Suprapubic skin (tissue), 4 donors: ENCODE results near the gene RFK. TPM values are rescaled to one million over a fixed set of nuclear protein-coding genes. Genes with fewer than 3 reads are reported as not detected.

Experiments
- DNase-seq, 2 donors: peaks; one replicate each; pipeline ENCODE4 v3.0.0-alpha.2; 2019; ENCODE audit warnings: low spot score in 2 of 2
- H3K27ac ChIP-seq: fragments of 200-600 bp; sonication (generic); one replicate; pipeline ENCODE4 v1.5.1; 2019
- H3K27me3 ChIP-seq: fragments of 200-600 bp; sonication (generic); one replicate; pipeline ENCODE4 v1.5.1; 2019
- H3K36me3 ChIP-seq: fragments of 200-600 bp; sonication (generic); one replicate; pipeline ENCODE4 v1.5.1; 2019
- H3K4me1 ChIP-seq: fragments of 200-600 bp; sonication (generic); one replicate; pipeline ENCODE4 v1.5.1; 2019
- H3K4me3 ChIP-seq: fragments of 200-600 bp; sonication (generic); one replicate; pipeline ENCODE4 v1.5.1; 2019; ENCODE audit warnings: mild to moderate bottlenecking
- H3K9me3 ChIP-seq: fragments of 200-600 bp; sonication (generic); one replicate; pipeline ENCODE4 v1.5.1; 2019
- CTCF ChIP-seq, 2 donors: fragments of 200-600 bp in 1 of 2; fragments of 450-650 bp in 1 of 2; sonication (generic) in 1 of 2; IDR thresholded peaks; one replicate each; pipeline ENCODE4 v1.5.1; 2016 to 2019; ENCODE audit warnings: antibody characterized with exemption in 2 of 2, mild to moderate bottlenecking in 1 of 2, moderate library complexity in 1 of 2
- EP300 ChIP-seq: sonication (generic); formaldehyde crosslinking; IDR thresholded peaks from one replicate; pipeline ENCODE4 v1.6.1; 2017; ENCODE audit warnings: antibody characterized with exemption
- POLR2A ChIP-seq, 2 donors: fragments of 450-650 bp; IDR thresholded peaks; one replicate each; pipeline ENCODE4 v1.6.1; 2017; ENCODE audit warnings: antibody characterized with exemption in 2 of 2, mild to moderate bottlenecking in 2 of 2, moderate library complexity in 2 of 2
- POLR2AphosphoS5 ChIP-seq, 3 donors: sonication (generic); formaldehyde crosslinking; IDR thresholded peaks; one replicate each; pipeline ENCODE4 v1.6.1; 2017; ENCODE audit warnings: antibody characterized with exemption in 3 of 3
- WGBS: methylation state at CpG from one replicate; pipeline ENCODE4 v1.1.5; 2018; 5-methylcytosine and 5-hydroxymethylcytosine counted together
- total RNA-seq, 4 donors: library from RNA; depleted of rRNA; stranded (reverse); fragments of >200 nt; gene quantifications; one replicate each; pipeline ENCODE4 v1.1.0, GENCODE V29; 2016

The RFK gene
- total RNA-seq, 4 donors from 2014 or later, result 6.3 to 14.4 (median 10.5) TPM

- Histone ChIP-seq H3K27me3 (no peaks in the 10 kb centered on the region), H3K4me1 (no peaks in the 10 kb centered on the region), H3K4me3 (no peak overlapping the region), H3K9me3 (no peaks in the 10 kb centered on the region), H3K27ac (no peak overlapping the region), H3K36me3 (no peaks in the 10 kb centered on the region)
- no peak for DNase-seq
- 56% methylated on average over 1 of the region's 1 CpG for WGBS
- TF ChIP-seq POLR2AphosphoS5 (IDR thresholded peaks at IDR 0.05) (no peak), POLR2A (IDR thresholded peaks at IDR 0.05) (no peak), EP300 (no peak), CTCF (IDR thresholded peaks at IDR 0.05) (no peak)
Measured at GRCh38 chr9:76342201-76342600, 52.0 kb downstream of the RFK start.

GRCh38 chr9:76341616-76342015, 52.6 kb downstream of the RFK start:
- Histone ChIP-seq H3K4me1 (no peaks in the 10 kb centered on the region), H3K36me3 (no peaks in the 10 kb centered on the region), H3K27me3 (no peaks in the 10 kb centered on the region), H3K27ac (no peak overlapping the region), H3K9me3 (no peaks in the 10 kb centered on the region), H3K4me3 (no peak overlapping the region)
- TF ChIP-seq CTCF (IDR thresholded peaks at IDR 0.05) (no peak), POLR2AphosphoS5 (IDR thresholded peaks at IDR 0.05) (no peak), EP300 (no peak), POLR2A (IDR thresholded peaks at IDR 0.05) (no peak)
- no peak for DNase-seq
- WGBS, result 92% methylated on average over 1 of the region's 1 CpG

GRCh38 chr9:76338418-76338817, 55.8 kb downstream of the RFK start:
- H3K36me3 ChIP-seq, result no peaks in the 10 kb centered on the region
- TF ChIP-seq POLR2A (IDR thresholded peaks at IDR 0.05) (no peak), EP300 (no peak), CTCF (IDR thresholded peaks at IDR 0.05) (no peak), POLR2AphosphoS5 (IDR thresholded peaks at IDR 0.05) (no peak)
- H3K9me3 ChIP-seq, result no peaks in the 10 kb centered on the region
- WGBS, result 79% methylated on average over 6 of the region's 6 CpGs
- no peaks in the 10 kb centered on the region for H3K4me1 ChIP-seq
- H3K4me3 ChIP-seq, result no peak overlapping the region
- no peak overlapping the region for H3K27ac ChIP-seq
- no peak for DNase-seq
- H3K27me3 ChIP-seq, result no peaks in the 10 kb centered on the region

GRCh38 chr9:76336027-76336426, 58.2 kb downstream of the RFK start:
- 93% methylated on average over 1 of the region's 1 CpG for WGBS
- H3K36me3 ChIP-seq, result no peaks in the 10 kb centered on the region
- H3K9me3 ChIP-seq, result no peaks in the 10 kb centered on the region
- no peak overlapping the region for H3K4me3 ChIP-seq
- TF ChIP-seq EP300 (no peak), POLR2AphosphoS5 (IDR thresholded peaks at IDR 0.05) (no peak), CTCF (IDR thresholded peaks at IDR 0.05) (no peak), POLR2A (IDR thresholded peaks at IDR 0.05) (no peak)
- no peak overlapping the region for H3K27ac ChIP-seq
- no peak for DNase-seq
- H3K27me3 ChIP-seq, result no peaks in the 10 kb centered on the region
- H3K4me1 ChIP-seq, result no peaks in the 10 kb centered on the region

Other genes with a start within 250 kb of the RFK start
- 1 to 10 TPM; 1.0 to 7.9 (median 5.4) TPM for gene GCNT1, start 64.8 kb upstream of the RFK start, total RNA-seq